Right lobe of liver (tissue), 6 donors: ENCODE measurements around the gene CREB5. TPM values are rescaled to one million over a fixed set of nuclear protein-coding genes. Genes with fewer than 3 reads are reported as not detected.

ENCODE experiments used
- ATAC-seq, 4 donors: fragments of 200-7000 bp; cut with Tn5 transposase; one replicate each; pipeline ENCODE4 v1.9.1; 2020; ENCODE audit warnings: mild to moderate bottlenecking in 4 of 4, moderate library complexity in 4 of 4
- DNase-seq, 3 donors: peaks; one replicate each; pipeline ENCODE4 v3.0.0-alpha.2; 2020
- H3K27ac ChIP-seq, 3 donors: fragments of 200-600 bp; one replicate each; pipeline ENCODE4 v1.8.0; 2022
- H3K27me3 ChIP-seq, 2 donors: fragments of 200-600 bp; one replicate each; pipeline ENCODE4 v1.8.0; 2022
- H3K36me3 ChIP-seq, 4 donors: fragments of 200-600 bp; sonication (generic) in 1 of 4; one replicate each; pipeline versions ENCODE4 v1.5.1 to v1.8.0; 2017 to 2022; ENCODE audit warnings: control low read depth in 1 of 4
- H3K4me1 ChIP-seq, 4 donors: fragments of 200-600 bp; sonication (generic) in 1 of 4; one replicate each; pipeline versions ENCODE4 v1.5.1 to v1.8.0; 2017 to 2022; ENCODE audit warnings: control low read depth in 1 of 4
- H3K4me3 ChIP-seq, 3 donors: fragments of 200-600 bp; one replicate each; pipeline ENCODE4 v1.8.0; 2022
- H3K9me3 ChIP-seq, 4 donors: fragments of 200-600 bp; sonication (generic) in 1 of 4; one replicate each; pipeline versions ENCODE4 v1.5.1 to v1.8.0; 2017 to 2022; ENCODE audit warnings: control low read depth in 1 of 4
- POLR2A ChIP-seq: fragments of 450-650 bp; IDR thresholded peaks from one replicate; pipeline ENCODE4 v1.6.1; 2017; ENCODE audit warnings: antibody characterized with exemption, mild to moderate bottlenecking
- WGBS: methylation state at CpG from one replicate; pipeline ENCODE4 v1.1.6; 2018; ENCODE audit warnings: low coverage, low lambda C conversion rate; ENCODE audit not compliant: insufficient coverage; ENCODE audit errors: missing lambda C conversion rate; 5-methylcytosine and 5-hydroxymethylcytosine counted together
- intact Hi-C, 2 donors: fragments of 100-400 bp; cut with DNase I; formaldehyde crosslinking; loops; one replicate each; pipeline versions ENCODE4 v1.11.2 to v1.14.1; 2022
- total RNA-seq, 6 experiments: library from RNA; depleted of rRNA in 2 of 6; stranded (reverse); fragments of >200 nt in 2 of 6; fragmentation: NEBNext Ultra II Directional in 3 of 6; extraction: Animal tissue kit (Norgen Biotek cat#: 25700) in 3 of 6; gene quantifications; one replicate each; pipeline versions ENCODE4 v1.1.0 to v1.2.4, GENCODE V29; 2016 to 2023
- TF ChIP-seq, protein P1 (sequence below), 4 donors: fragments of 200-600 bp in 3 of 4; fragments of 450-650 bp in 1 of 4; IDR thresholded peaks; one replicate each; pipeline versions ENCODE4 v1.5.1 to v1.8.0; 2016 to 2022; ENCODE audit warnings: antibody characterized with exemption in 4 of 4, mild to moderate bottlenecking in 2 of 4
- donor health status: DM: no; HTN: yes; CAD: no.
- donor health status: DM: no; HTN: no; CAD: no.
- donor health status: DM: no; HTN: no; CAD: no.
- donor health status: DM: no; HTN: yes; CAD: no.
- donor health status: DM: no; HTN: yes; CAD: no.

CREB5 gene
- total RNA-seq, 6 experiments from 2014 or later = 0.48 to 6.3 (median 1.4) TPM

DNA sequence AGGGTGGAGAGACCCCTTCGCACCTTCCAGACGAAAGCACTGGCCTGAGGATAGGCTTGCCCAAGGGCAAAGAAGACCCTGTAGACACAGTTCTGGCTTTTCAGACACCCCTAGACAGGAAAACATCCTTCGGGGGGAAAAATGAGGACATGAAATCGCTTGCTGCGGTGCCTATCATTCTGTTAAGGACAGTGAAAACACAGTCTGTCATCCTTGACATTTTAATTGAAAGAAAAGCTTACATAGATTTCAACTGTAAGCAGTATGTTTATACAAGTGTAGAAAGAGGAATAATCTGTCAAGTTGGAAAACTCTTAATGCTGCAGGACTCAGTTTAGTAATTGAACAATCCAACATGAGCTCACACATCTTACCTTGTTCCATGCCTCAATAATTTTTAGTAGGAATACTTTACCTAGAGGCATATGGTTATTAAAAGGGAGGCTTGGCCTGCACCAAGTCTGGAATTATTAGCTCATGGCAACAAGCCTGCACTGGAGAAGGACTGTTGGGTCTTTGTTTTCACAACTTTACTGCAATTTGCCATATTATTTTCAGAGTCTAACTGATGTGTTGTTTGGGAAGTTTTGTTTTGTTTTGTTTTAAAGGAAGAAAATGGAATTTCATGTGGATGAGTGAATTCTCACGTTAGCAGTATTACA, 302.3 kb downstream of the CREB5 start:
- H3K4me1 ChIP-seq = no peaks in the 10 kb centered on the region
- no peak overlapping the region for H3K4me3 ChIP-seq
- ATAC-seq (no peak), DNase-seq (no peak)
- 67% methylated on average over 6 of the region's 6 CpGs for WGBS
- H3K27ac ChIP-seq = no peak overlapping the region
- no peaks in the 10 kb centered on the region for H3K9me3 ChIP-seq
- TF ChIP-seq POLR2A = no peak
- TF ChIP-seq, protein P1, sequence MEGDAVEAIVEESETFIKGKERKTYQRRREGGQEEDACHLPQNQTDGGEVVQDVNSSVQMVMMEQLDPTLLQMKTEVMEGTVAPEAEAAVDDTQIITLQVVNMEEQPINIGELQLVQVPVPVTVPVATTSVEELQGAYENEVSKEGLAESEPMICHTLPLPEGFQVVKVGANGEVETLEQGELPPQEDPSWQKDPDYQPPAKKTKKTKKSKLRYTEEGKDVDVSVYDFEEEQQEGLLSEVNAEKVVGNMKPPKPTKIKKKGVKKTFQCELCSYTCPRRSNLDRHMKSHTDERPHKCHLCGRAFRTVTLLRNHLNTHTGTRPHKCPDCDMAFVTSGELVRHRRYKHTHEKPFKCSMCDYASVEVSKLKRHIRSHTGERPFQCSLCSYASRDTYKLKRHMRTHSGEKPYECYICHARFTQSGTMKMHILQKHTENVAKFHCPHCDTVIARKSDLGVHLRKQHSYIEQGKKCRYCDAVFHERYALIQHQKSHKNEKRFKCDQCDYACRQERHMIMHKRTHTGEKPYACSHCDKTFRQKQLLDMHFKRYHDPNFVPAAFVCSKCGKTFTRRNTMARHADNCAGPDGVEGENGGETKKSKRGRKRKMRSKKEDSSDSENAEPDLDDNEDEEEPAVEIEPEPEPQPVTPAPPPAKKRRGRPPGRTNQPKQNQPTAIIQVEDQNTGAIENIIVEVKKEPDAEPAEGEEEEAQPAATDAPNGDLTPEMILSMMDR (IDR thresholded peaks at IDR 0.05) = no peak
- intact Hi-C loops = no loop called here
- no peaks in the 10 kb centered on the region for H3K27me3 ChIP-seq
- no peaks in the 10 kb centered on the region for H3K36me3 ChIP-seq

DNA sequence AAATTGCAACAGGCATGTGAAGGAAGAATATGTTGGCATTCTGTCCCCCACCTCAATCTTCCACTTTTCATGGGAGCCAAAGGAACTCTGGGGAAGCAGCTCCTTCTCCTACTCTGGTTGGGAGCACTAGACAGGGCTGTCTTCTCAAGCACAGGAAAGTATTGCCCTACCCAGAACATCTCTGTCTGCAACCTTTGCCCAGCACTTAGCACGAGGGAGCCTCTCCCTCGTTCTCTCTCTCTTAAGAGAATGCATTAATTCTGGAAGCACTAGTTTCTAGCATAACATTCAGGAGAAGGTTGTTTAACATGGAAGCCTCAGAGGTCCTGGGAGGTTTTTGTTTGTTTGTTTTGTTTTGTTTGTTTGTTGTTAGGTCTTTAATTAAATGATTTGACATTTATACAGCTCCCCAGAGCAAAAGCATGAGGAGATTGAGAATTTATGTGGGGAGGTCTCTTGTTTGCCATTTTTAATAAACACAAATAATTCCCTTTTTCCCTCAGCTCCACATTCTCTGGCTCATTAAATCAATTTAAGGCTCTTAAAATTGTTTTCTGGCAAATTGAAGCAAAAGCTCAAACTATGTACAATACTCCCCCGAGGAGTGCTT, 305.2 kb downstream of the CREB5 start:
- Histone ChIP-seq H3K9me3 (no peaks in the 10 kb centered on the region), H3K27me3 (no peaks in the 10 kb centered on the region), H3K4me3 (no peak overlapping the region), H3K27ac (no peak overlapping the region), H3K36me3 (no peaks in the 10 kb centered on the region), H3K4me1 (no peaks in the 10 kb centered on the region)
- no peak for ATAC-seq
- 29% methylated on average over 2 of the region's 3 CpGs for WGBS
- no peak for DNase-seq
- intact Hi-C loops = no loop called here
- TF ChIP-seq, protein P1 (IDR thresholded peaks at IDR 0.05) = no peak
- TF ChIP-seq POLR2A = no peak

DNA sequence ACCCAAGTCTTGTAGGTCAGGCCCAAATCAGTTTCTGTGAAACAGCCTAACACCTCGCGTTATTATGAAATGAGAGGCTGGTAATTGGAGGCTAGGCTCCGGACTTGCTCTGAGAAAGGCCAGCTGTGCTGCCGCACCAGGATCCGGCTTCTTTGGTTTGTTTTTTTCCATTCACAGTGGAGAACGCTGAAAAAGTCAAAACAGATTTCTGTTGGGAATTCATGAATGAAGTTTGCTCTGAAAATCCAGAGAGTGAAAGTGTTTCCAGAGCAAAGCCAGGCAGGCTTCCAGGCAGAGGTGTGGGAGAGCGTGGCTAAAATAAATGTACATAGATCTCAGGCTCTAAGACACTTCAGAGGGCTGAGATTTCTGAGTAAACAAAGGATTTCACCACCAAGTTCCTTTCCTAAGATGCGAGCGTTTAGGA, 305.8 kb downstream of the CREB5 start:
- DNase-seq = no peak
- H3K4me3 ChIP-seq = no peak overlapping the region

DNA sequence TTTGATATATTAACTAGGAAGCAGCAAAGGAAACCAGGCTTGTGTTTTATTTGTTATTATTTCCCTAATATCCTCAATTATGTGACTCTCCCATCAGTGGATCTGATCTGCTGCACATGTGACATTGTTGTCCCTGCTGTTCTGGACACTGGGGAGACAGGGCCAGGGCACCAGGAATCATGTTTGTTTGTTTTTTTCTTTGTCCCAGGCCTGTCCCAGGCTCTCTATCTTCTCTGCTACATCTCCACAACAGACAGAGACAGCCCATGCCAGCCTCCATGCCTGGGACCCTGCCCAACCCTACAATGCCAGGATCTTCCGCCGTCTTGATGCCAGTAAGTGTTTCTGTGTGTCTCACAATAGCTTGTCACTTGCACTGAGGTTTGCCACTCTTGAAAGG, 306.2 kb downstream of the CREB5 start:
- TF ChIP-seq POLR2A = no peak
- TF ChIP-seq, protein P1 (IDR thresholded peaks at IDR 0.05) = no peak
- DNase-seq = no peak
- H3K36me3 ChIP-seq = no peaks in the 10 kb centered on the region
- 71% methylated on average over 2 of the region's 2 CpGs for WGBS
- peak in 1 of 4 donors; percentile 42 for ATAC-seq
- H3K27me3 ChIP-seq = no peaks in the 10 kb centered on the region
- H3K27ac ChIP-seq = no peak overlapping the region
- H3K4me1 ChIP-seq = no peaks in the 10 kb centered on the region
- H3K9me3 ChIP-seq = no peaks in the 10 kb centered on the region
- no peak overlapping the region for H3K4me3 ChIP-seq
- intact Hi-C loops = no loop called here

More for the DNA sequence above, 305.8 kb downstream of the CREB5 start:
- 64% methylated on average over 9 of the region's 9 CpGs for WGBS
- intact Hi-C loops = no loop called here
- Histone ChIP-seq H3K9me3 (no peaks in the 10 kb centered on the region), H3K27ac (no peak overlapping the region), H3K36me3 (no peaks in the 10 kb centered on the region), H3K4me1 (no peaks in the 10 kb centered on the region), H3K27me3 (no peaks in the 10 kb centered on the region)
- TF ChIP-seq, protein P1 (IDR thresholded peaks at IDR 0.05) = no peak
- no peak for TF ChIP-seq POLR2A
- no peak for ATAC-seq
